Cardiac fibroblast (primary cell): ENCODE measurements around the gene HOXB8.

Experiments
- DNase-seq, 2 donors: peaks; one replicate each; pipeline versions ENCODE4 v3.0.0 to v3.0.0-alpha.2; 2010; ENCODE audit warnings: low read depth in 2 of 2
- H3K4me3 ChIP-seq, 2 donors: replicated peaks in 1 of 2; 1 replicate in 1 of 2; 2 replicates in 1 of 2; pipeline ENCODE4 v1.5.1; 2011; ENCODE audit warnings: low read depth in 2 of 2, low read length in 2 of 2, mild to moderate bottlenecking in 2 of 2, moderate library complexity in 1 of 2
- CTCF ChIP-seq: IDR thresholded peaks from one replicate; pipeline ENCODE4 v1.5.1; 2011; ENCODE audit warnings: low read depth, mild to moderate bottlenecking, low read length, inconsistent platforms

The HOXB8 gene

GRCh38 chr17:48626245-48627117 is 11.4 kb upstream of the HOXB8 start, which contains the start of gene HOXB9:
Gene HOXB9, minus strand, starts transcription at chr17:48626358. Its CDS starts 89 bp downstream, at chr17:48626269.
- DNase-seq, result no peak
- peak within 1 kb of the TSS; percentile 7 to 27 for H3K4me3 ChIP-seq
- TF ChIP-seq CTCF, result no peak

GRCh38 chr17:48625495-48626244 is 10.6 kb upstream of the HOXB8 start:
- no peak for DNase-seq
- TF ChIP-seq CTCF, result no peak
- peak overlapping the region; percentile 7 to 27 for H3K4me3 ChIP-seq

GRCh38 chr17:48624544-48625494 is 9.7 kb upstream of the HOXB8 start:
- peak overlapping the region in 1 of 2 donors; percentile 27 for H3K4me3 ChIP-seq
- no peak for DNase-seq
- no peak for TF ChIP-seq CTCF

GRCh38 chr17:48624118-48624517 is 9.0 kb upstream of the HOXB8 start:
- TF ChIP-seq CTCF, result no peak
- DNase-seq, result no peak
- H3K4me3 ChIP-seq, result no peak overlapping the region

GRCh38 chr17:48623583-48623982 is 8.5 kb upstream of the HOXB8 start:
- no peak for TF ChIP-seq CTCF
- H3K4me3 ChIP-seq, result no peak overlapping the region
- DNase-seq, result no peak

GRCh38 chr17:48622857-48623256 is 7.8 kb upstream of the HOXB8 start:
- H3K4me3 ChIP-seq, result no peak overlapping the region
- DNase-seq, result no peak
- TF ChIP-seq CTCF, result no peak
